ENCODE data around the gene PI4KA.

DNA sequence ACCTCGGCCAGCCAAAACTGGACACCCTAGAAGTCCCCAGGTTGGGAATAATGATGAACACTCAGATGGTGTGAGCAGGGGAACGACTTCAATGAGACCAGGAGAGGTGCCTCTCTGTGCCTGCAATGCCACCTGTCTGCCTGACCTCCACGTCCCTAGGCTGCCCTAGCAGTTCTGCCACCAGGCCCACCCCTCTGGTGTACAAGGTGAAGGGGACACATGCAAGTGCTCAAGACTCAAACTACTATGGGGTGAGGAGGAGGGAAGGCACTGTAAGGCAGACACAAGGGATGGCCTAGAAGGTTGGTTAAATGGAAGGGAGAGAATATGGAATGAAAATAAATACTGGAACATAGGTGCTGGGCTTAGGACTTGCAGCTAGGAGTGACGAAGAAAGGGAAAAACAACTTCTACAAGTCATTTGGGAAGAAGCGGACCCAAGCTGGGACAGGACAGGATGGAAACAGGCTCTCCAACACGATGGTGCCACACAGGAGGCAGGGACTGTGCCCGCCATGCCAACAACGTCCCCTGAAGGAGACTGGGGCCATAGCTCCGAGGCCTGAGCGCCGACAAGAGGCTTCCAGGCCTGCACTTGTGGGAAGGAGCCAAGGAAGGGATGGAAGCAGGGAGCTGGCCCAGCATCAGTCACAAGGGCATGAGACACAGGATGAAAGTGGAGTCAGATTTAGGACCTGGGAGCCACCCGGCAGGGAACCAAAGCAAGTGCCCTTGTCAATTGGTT lies 66.2 kb downstream of the PI4KA start:
- TF ChIP-seq, protein P1, sequence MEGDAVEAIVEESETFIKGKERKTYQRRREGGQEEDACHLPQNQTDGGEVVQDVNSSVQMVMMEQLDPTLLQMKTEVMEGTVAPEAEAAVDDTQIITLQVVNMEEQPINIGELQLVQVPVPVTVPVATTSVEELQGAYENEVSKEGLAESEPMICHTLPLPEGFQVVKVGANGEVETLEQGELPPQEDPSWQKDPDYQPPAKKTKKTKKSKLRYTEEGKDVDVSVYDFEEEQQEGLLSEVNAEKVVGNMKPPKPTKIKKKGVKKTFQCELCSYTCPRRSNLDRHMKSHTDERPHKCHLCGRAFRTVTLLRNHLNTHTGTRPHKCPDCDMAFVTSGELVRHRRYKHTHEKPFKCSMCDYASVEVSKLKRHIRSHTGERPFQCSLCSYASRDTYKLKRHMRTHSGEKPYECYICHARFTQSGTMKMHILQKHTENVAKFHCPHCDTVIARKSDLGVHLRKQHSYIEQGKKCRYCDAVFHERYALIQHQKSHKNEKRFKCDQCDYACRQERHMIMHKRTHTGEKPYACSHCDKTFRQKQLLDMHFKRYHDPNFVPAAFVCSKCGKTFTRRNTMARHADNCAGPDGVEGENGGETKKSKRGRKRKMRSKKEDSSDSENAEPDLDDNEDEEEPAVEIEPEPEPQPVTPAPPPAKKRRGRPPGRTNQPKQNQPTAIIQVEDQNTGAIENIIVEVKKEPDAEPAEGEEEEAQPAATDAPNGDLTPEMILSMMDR (conservative IDR thresholded peaks at IDR 0.05; ENCODE audit: low read depth in 2 of 2), result no peak
- TF ChIP-seq EZH2phosphoT487 (IDR thresholded peaks at IDR 0.05; ENCODE audit: unreplicated experiment) (no peak), EZH2 (IDR thresholded peaks at IDR 0.05; ENCODE audit: low read depth, unreplicated experiment) (no peak), JUNB (IDR thresholded peaks at IDR 0.05; ENCODE audit: unreplicated experiment) (no peak)
- TF ChIP-seq, protein P2, sequence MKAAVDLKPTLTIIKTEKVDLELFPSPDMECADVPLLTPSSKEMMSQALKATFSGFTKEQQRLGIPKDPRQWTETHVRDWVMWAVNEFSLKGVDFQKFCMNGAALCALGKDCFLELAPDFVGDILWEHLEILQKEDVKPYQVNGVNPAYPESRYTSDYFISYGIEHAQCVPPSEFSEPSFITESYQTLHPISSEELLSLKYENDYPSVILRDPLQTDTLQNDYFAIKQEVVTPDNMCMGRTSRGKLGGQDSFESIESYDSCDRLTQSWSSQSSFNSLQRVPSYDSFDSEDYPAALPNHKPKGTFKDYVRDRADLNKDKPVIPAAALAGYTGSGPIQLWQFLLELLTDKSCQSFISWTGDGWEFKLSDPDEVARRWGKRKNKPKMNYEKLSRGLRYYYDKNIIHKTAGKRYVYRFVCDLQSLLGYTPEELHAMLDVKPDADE (IDR thresholded peaks at IDR 0.05), result no peak
- TF ChIP-seq, protein P3, sequence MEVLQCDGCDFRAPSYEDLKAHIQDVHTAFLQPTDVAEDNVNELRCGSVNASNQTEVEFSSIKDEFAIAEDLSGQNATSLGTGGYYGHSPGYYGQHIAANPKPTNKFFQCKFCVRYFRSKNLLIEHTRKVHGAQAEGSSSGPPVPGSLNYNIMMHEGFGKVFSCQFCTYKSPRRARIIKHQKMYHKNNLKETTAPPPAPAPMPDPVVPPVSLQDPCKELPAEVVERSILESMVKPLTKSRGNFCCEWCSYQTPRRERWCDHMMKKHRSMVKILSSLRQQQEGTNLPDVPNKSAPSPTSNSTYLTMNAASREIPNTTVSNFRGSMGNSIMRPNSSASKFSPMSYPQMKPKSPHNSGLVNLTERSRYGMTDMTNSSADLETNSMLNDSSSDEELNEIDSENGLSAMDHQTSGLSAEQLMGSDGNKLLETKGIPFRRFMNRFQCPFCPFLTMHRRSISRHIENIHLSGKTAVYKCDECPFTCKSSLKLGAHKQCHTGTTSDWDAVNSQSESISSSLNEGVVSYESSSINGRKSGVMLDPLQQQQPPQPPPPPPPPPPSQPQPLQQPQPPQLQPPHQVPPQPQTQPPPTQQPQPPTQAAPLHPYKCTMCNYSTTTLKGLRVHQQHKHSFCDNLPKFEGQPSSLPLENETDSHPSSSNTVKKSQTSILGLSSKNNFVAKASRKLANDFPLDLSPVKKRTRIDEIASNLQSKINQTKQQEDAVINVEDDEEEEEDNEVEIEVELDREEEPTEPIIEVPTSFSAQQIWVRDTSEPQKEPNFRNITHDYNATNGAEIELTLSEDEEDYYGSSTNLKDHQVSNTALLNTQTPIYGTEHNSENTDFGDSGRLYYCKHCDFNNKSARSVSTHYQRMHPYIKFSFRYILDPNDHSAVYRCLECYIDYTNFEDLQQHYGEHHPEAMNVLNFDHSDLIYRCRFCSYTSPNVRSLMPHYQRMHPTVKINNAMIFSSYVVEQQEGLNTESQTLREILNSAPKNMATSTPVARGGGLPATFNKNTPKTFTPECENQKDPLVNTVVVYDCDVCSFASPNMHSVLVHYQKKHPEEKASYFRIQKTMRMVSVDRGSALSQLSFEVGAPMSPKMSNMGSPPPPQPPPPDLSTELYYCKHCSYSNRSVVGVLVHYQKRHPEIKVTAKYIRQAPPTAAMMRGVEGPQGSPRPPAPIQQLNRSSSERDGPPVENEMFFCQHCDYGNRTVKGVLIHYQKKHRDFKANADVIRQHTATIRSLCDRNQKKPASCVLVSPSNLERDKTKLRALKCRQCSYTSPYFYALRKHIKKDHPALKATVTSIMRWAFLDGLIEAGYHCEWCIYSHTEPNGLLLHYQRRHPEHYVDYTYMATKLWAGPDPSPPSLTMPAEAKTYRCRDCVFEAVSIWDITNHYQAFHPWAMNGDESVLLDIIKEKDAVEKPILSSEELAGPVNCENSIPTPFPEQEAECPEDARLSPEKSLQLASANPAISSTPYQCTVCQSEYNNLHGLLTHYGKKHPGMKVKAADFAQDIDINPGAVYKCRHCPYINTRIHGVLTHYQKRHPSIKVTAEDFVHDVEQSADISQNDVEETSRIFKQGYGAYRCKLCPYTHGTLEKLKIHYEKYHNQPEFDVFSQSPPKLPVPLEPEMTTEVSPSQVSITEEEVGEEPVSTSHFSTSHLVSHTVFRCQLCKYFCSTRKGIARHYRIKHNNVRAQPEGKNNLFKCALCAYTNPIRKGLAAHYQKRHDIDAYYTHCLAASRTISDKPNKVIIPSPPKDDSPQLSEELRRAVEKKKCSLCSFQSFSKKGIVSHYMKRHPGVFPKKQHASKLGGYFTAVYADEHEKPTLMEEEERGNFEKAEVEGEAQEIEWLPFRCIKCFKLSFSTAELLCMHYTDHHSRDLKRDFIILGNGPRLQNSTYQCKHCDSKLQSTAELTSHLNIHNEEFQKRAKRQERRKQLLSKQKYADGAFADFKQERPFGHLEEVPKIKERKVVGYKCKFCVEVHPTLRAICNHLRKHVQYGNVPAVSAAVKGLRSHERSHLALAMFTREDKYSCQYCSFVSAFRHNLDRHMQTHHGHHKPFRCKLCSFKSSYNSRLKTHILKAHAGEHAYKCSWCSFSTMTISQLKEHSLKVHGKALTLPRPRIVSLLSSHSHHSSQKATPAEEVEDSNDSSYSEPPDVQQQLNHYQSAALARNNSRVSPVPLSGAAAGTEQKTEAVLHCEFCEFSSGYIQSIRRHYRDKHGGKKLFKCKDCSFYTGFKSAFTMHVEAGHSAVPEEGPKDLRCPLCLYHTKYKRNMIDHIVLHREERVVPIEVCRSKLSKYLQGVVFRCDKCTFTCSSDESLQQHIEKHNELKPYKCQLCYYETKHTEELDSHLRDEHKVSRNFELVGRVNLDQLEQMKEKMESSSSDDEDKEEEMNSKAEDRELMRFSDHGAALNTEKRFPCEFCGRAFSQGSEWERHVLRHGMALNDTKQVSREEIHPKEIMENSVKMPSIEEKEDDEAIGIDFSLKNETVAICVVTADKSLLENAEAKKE (CRISPR knock-in tag; IDR thresholded peaks at IDR 0.05), result no peak
